GM19035 (cell line): ENCODE measurements around the gene DLGAP3.
"Not testable (repeated sequence)": the region's sequence is repeated elsewhere in the genome, so short reads cannot be mapped to it uniquely, and the experiment has no call there.

ENCODE experiments used
- ATAC-seq: cut with Tn5 transposase; IDR thresholded peaks from one replicate; pipeline ENCODE4 v1.9.1; 2021; ENCODE audit not compliant: unreplicated experiment

Gene DLGAP3, protein sequence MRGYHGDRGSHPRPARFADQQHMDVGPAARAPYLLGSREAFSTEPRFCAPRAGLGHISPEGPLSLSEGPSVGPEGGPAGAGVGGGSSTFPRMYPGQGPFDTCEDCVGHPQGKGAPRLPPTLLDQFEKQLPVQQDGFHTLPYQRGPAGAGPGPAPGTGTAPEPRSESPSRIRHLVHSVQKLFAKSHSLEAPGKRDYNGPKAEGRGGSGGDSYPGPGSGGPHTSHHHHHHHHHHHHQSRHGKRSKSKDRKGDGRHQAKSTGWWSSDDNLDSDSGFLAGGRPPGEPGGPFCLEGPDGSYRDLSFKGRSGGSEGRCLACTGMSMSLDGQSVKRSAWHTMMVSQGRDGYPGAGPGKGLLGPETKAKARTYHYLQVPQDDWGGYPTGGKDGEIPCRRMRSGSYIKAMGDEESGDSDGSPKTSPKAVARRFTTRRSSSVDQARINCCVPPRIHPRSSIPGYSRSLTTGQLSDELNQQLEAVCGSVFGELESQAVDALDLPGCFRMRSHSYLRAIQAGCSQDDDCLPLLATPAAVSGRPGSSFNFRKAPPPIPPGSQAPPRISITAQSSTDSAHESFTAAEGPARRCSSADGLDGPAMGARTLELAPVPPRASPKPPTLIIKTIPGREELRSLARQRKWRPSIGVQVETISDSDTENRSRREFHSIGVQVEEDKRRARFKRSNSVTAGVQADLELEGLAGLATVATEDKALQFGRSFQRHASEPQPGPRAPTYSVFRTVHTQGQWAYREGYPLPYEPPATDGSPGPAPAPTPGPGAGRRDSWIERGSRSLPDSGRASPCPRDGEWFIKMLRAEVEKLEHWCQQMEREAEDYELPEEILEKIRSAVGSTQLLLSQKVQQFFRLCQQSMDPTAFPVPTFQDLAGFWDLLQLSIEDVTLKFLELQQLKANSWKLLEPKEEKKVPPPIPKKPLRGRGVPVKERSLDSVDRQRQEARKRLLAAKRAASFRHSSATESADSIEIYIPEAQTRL

DNA sequence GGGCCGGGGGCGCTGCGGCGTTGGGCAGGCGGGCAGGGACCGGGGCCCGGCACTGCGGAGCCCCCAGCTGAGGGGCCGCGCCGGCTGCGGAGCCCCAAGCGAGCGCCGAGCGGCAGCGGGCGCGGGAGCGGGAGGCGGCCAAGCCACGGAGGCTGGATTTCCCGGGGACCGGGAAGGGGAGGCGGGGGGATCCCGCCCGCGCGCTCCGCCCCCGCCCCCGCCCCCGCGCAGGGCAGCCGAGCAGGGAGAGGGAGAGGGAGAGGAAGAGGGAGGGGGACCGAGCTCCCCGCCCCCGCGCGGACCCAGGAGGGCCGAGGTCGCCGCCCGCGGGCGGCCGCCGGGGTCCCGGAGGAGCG lies at the start of gene DLGAP3:
DLGAP3 (minus strand) TSS at position 154 of the 356 bp plus-strand sequence. CDS start 24,267 bp downstream, outside the sequence.
- ATAC-seq: no peak

- no peak for ATAC-seq
Measured at GRCh38 chr1:34978921-34979320, 49.5 kb upstream of the DLGAP3 start.

- no peak for ATAC-seq
Measured at GRCh38 chr1:34977858-34978257, 48.4 kb upstream of the DLGAP3 start.

DNA sequence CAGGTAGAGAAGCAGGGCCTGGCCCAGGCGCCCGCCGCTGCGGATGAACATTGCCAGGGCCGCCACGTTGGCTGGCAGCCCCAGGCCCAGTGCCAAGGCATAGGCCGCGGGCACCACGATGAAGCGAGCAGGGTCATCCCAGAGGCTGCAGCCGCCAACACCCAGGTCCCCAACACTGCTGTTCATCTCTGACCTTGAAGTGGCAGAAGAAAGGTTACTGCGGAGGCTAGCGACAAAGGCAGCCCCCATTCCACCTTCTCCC lies 47.7 kb upstream of the DLGAP3 start:
- no peak for ATAC-seq

DNA sequence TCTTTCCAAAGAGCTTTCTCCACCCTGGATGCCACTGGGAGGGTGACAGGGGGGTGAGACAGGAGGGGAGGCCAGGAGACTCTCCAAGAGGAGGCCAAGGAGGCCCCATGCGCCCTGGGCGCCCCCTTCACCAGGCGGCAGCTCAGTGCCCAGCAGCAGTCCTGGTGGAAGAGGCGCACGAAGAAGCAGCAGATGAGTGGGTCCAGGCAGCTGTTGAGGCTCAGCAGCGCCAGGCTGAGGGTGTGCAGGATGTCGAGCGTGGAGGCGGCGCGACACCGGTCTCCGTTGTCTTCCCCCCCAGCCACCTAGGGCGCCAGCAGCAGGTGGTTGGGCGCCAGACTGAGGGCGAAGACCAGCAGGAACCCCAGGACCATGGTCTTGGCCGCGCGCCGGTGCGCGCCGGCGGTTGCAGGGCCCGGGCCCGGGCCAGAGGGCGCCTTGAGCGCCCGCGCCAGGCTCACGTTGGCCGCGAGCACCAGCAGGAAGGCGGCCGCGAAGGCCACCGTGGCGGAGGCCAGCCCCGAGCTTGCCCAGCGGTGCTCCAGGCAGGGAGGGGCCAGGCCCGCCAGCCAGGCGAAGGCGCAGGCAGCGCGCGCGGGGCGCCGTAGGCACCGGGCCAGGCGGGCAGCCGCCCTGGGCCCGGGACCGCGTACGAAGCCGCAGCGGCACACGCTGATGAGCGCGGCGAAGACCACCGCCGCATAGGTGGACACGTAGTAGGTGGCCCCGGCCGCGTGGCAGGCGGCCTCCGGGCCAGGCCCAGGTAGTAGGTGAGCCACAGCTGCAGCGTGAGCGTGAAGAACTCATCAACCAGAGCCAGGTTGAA lies 47.1 kb upstream of the DLGAP3 start:
- ATAC-seq: no peak

- ATAC-seq: no peak
Measured at GRCh38 chr1:34975771-34976170, 46.3 kb upstream of the DLGAP3 start.

DNA sequence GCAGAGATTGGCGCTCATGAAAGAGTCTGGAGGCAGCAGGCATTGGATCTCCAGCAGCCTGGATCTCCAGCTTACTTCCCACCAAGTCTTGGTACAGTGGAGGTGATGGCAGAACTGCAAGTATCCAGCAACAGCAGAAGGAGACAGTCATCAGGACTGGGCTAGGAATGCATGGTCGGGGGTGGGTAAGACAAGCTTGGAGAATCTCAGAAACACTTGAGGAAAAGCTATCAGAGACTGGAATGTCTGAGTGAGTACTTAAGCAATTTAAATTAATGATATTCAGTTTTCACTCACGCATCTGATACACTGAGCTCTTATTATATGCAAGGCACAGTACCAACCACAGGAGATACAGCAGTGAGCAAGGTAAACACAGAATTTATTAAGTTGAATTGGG lies 45.9 kb upstream of the DLGAP3 start:
- no peak for ATAC-seq

DNA sequence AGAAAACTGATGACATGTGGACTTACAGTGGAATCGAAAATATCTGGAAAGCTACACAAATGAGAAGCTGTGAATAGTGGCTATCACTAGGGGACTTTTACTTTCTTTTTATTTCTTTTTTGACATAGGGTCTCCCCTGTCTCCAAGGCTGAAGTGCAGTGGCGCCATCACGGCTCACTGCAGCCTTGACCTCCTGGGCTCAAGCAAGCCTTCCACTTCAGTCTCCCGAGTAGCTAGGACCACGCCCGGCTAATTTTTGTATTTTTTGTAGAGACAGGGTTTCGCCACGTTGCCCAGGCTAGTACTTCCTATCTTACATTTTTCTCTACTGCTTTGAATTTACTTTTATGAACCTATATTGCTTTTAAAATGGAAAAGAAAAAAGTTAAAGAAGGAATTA lies 45.2 kb upstream of the DLGAP3 start:
- no peak for ATAC-seq

DNA sequence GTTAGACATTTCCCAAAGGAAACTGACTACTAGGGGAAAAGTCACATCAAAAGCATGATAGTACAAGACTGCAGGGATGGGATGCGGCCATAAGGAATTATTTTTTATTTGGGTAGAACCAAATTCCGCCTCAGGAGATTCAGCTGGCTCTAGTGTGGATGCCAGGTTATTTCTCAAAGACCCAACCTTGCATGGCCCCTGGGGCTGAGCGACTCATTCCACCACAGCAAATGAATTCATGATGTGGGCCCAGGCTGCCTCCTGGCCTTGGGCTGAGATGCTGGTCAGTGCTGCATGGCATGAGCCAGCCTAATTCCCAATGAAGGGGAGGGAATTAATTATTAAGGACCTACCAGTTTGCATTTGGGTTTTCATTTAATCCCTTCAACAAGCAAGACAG lies 43.9 kb upstream of the DLGAP3 start:
- no peak for ATAC-seq

GRCh38 chr1:34970829-34971228 lies 41.4 kb upstream of the DLGAP3 start:
- ATAC-seq: no peak

- ATAC-seq: no peak
Measured at GRCh38 chr1:34970220-34970735, 40.8 kb upstream of the DLGAP3 start.

DNA sequence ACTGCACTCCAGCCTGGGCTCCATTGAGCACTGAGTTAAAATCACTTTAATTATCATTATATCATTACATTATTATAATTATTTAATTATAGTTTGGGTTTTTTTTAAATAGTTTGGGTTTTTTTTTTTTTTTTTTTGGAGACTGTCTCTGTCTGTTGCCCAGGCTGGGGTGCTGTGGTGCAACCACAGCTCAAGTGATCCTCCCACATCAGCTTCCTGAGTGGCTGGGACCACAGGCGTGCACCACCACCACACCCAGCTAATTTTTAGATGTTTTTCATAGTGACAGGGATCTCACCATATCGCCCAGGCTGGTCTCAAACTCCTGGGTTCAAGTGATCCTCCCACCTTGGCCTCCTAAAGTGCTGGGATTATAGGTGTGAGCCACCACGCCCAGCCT lies 38.8 kb upstream of the DLGAP3 start:
- not testable (repeated sequence) for ATAC-seq

GRCh38 chr1:34967672-34968071 lies 38.2 kb upstream of the DLGAP3 start:
- ATAC-seq: not testable (repeated sequence)

DNA sequence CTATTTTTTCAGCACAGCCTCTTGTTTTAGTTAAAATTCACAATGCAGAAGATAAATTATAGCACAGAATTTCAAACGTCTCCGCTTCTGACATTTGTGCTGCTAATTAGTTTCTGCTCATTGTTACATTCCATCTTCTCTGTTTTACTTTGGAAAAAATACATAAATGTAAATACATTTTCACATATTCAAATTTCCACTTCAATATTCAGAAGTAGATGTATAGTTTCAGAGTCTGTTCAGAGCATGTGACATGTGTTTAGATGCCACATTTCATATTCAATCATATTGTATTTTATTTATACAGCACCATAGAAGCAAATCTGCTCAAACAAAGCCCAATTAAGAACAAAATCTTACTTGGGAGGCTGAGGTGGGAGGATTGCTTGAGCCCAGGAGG lies 36.1 kb upstream of the DLGAP3 start:
- ATAC-seq: no peak

- no peak for ATAC-seq
Measured at GRCh38 chr1:34950428-34950827, 21.0 kb upstream of the DLGAP3 start.

GRCh38 chr1:34948739-34949138 lies 19.3 kb upstream of the DLGAP3 start:
- ATAC-seq: not testable (repeated sequence)

DNA sequence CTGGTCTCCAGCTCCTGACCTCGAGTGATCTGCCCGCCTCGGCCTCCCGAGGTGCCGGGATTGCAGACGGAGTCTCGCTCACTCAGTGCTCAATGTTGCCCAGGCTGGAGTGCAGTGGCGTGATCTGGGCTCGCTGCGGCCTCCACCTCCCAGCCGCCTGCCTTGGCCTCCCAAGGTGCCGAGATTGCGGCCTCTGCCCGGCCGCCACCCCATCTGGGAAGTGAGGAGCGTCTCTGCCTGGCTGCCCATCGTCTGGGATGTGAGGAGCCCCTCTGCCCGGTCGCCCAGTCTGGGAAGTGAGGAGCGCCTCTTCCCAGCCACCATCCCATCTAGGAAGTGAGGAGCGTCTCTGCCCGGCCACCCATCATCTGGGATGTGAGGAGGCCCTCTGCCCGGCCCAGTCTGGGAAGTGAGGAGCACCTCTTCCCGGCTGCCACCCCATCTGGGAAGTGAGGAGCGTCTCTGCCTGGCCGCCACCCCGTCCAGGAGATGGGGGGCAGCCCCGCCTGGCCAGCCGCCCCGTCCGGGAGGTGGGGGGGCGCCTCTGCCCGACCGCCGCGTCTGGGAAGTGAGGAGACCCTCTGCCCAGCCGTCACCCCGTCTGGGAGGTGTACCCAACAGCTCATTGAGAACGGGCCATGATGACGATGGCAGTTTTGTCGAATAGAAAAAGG lies 18.3 kb upstream of the DLGAP3 start:
- ATAC-seq: not testable (repeated sequence)

DNA sequence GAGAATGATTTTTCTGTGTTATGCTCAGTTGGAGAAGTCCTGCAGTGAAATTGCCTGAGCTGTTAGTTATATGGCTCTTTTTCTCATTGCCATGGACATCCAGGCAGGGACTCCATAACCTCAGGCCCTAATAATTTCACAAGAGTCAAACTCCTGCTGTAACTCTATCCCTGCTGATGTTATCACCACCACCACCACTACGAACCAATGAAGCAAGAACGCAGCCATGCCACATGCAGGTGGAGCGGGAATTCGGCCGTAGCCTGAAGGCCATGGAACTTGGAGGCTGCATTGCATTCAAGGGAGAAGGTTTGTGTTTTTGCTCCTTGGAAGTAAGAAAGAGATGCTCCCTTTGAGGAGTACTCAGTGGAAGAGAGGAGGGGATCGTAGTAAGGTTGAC lies 16.8 kb upstream of the DLGAP3 start:
- no peak for ATAC-seq

- ATAC-seq: not testable (repeated sequence)
Measured at GRCh38 chr1:34941798-34942197, 12.3 kb upstream of the DLGAP3 start.

GRCh38 chr1:34930702-34931071 lies 1.2 kb upstream of the DLGAP3 start:
- ATAC-seq: no peak
